HEK293 (cell line): Measurements from ENCODE around the gene RELB.

ENCODE experiments used
- CTCF ChIA-PET: fragments of 350-600 bp; formaldehyde crosslinking; extraction: SDS; loops from one replicate; lab custom pipeline; 2021; ENCODE audit warnings: antibody characterized with exemption; lab: Yijun Ruan, JAX
- POLR2A ChIA-PET: fragments of 300-600 bp; formaldehyde crosslinking; extraction: SDS; loops from one replicate; lab custom pipeline; 2020; ENCODE audit warnings: antibody characterized with exemption, inconsistent platforms; lab: Yijun Ruan, JAX
- H3K27ac ChIP-seq: fragments of 200-500 bp; sonication (Bioruptor generic); 2 replicates; pipeline ENCODE4 v1.5.1; 2014; ENCODE audit warnings: low read depth, low read length, control low read depth, inconsistent platforms; ENCODE audit errors: extremely low read depth
- H3K36me3 ChIP-seq, 2 experiments: fragments of 200-500 bp in 1 of 2; sonication (Bioruptor generic) in 1 of 2; 1 replicate in 1 of 2; 2 replicates in 1 of 2; pipeline ENCODE4 v1.5.1; 2014 to 2017; ENCODE audit warnings: inconsistent platforms in 2 of 2, low read length in 2 of 2; ENCODE audit not compliant: control insufficient read depth in 2 of 2, insufficient read depth in 1 of 2
- H3K4me1 ChIP-seq: fragments of 200-500 bp; sonication (Bioruptor generic); 2 replicates; pipeline ENCODE4 v1.5.1; 2014; ENCODE audit warnings: mild to moderate bottlenecking, low read length, inconsistent platforms; ENCODE audit not compliant: control insufficient read depth, insufficient read depth
- H3K4me3 ChIP-seq: 2 replicates; pipeline ENCODE4 v1.5.1; 2011; ENCODE audit warnings: low read depth, mild to moderate bottlenecking, control low read depth, low read length, moderate library complexity
- H3K9me3 ChIP-seq: fragments of 200-500 bp; sonication (Bioruptor generic); 2 replicates; pipeline ENCODE4 v1.5.1; 2014; ENCODE audit warnings: low read depth, low read length, inconsistent platforms; ENCODE audit not compliant: control insufficient read depth, insufficient read depth
- GLI4 ChIP-seq: fragments of 450-650 bp; formaldehyde crosslinking; IDR thresholded peaks from 2 replicates; pipeline ENCODE4 v1.5.1; 2016; ENCODE audit warnings: missing biosample characterization, missing genetic modification characterization
- GLIS2 ChIP-seq: fragments of 450-650 bp; formaldehyde crosslinking; IDR thresholded peaks from 2 replicates; pipeline ENCODE4 v1.5.1; 2016; ENCODE audit warnings: missing biosample characterization, missing genetic modification characterization
- HOXA7 ChIP-seq: sonication (generic); formaldehyde crosslinking; IDR thresholded peaks from 2 replicates; pipeline ENCODE4 v1.8.1; 2022; ENCODE audit warnings: missing genetic modification reagents, borderline replicate concordance
- KLF7 ChIP-seq: fragments of 450-650 bp; formaldehyde crosslinking; IDR thresholded peaks from 2 replicates; pipeline ENCODE4 v1.5.1; 2016; ENCODE audit warnings: missing biosample characterization, missing genetic modification characterization, borderline replicate concordance
- KLF8 ChIP-seq: fragments of 450-650 bp; formaldehyde crosslinking; IDR thresholded peaks from 2 replicates; pipeline ENCODE4 v1.5.1; 2016; ENCODE audit warnings: missing biosample characterization, missing genetic modification characterization
- PATZ1 ChIP-seq: fragments of 450-650 bp; formaldehyde crosslinking; IDR thresholded peaks from 2 replicates; pipeline ENCODE4 v1.5.1; 2016; ENCODE audit warnings: missing biosample characterization, missing genetic modification characterization
- PBX3 ChIP-seq: sonication (generic); formaldehyde crosslinking; IDR thresholded peaks from 2 replicates; pipeline ENCODE4 v1.8.1; 2022; ENCODE audit warnings: mild to moderate bottlenecking, moderate library complexity, missing genetic modification reagents
- RBAK ChIP-seq: fragments of 450-650 bp; formaldehyde crosslinking; IDR thresholded peaks from 2 replicates; pipeline ENCODE4 v1.5.1; 2016; ENCODE audit warnings: missing biosample characterization, missing genetic modification characterization
- SCRT2 ChIP-seq: fragments of 450-650 bp; formaldehyde crosslinking; IDR thresholded peaks from 2 replicates; pipeline ENCODE4 v1.5.1; 2016; ENCODE audit warnings: missing biosample characterization, missing genetic modification characterization
- ZBTB11 ChIP-seq: fragments of 450-650 bp; formaldehyde crosslinking; conservative IDR thresholded peaks from 2 replicates; pipeline ENCODE4 v1.5.1; 2016; ENCODE audit warnings: low read depth, missing biosample characterization, missing genetic modification characterization
- ZBTB20 ChIP-seq: fragments of 450-650 bp; formaldehyde crosslinking; IDR thresholded peaks from 2 replicates; pipeline ENCODE4 v1.5.1; 2016; ENCODE audit warnings: missing biosample characterization, missing genetic modification characterization
- ZFP3 ChIP-seq: fragments of 450-650 bp; formaldehyde crosslinking; IDR thresholded peaks from 2 replicates; pipeline ENCODE4 v1.5.1; 2016; ENCODE audit warnings: low read depth, missing biosample characterization, missing genetic modification characterization
- ZIC2 ChIP-seq: fragments of 450-650 bp; formaldehyde crosslinking; IDR thresholded peaks from 2 replicates; pipeline ENCODE4 v1.5.1; 2016; ENCODE audit warnings: missing biosample characterization, missing genetic modification characterization
- ZNF121 ChIP-seq: fragments of 450-650 bp; formaldehyde crosslinking; IDR thresholded peaks from 2 replicates; pipeline ENCODE4 v1.5.1; 2016; ENCODE audit warnings: missing biosample characterization, missing genetic modification characterization
- ZNF146 ChIP-seq: fragments of 450-650 bp; formaldehyde crosslinking; IDR thresholded peaks from 2 replicates; pipeline ENCODE4 v1.5.1; 2016; ENCODE audit warnings: missing biosample characterization, missing genetic modification characterization
- ZNF174 ChIP-seq: fragments of 450-650 bp; formaldehyde crosslinking; IDR thresholded peaks from 2 replicates; pipeline ENCODE4 v1.5.0; 2017; ENCODE audit warnings: missing biosample characterization, mild to moderate bottlenecking, missing genetic modification characterization
- ZNF184 ChIP-seq: fragments of 450-650 bp; IDR thresholded peaks from 2 replicates; pipeline ENCODE4 v1.5.1; 2018; ENCODE audit warnings: missing biosample characterization, mild to moderate bottlenecking, missing genetic modification characterization
- ZNF37A ChIP-seq: fragments of 450-650 bp; IDR thresholded peaks from 2 replicates; pipeline ENCODE4 v1.5.1; 2018; ENCODE audit warnings: missing biosample characterization, missing genetic modification characterization
- ZNF391 ChIP-seq: fragments of 450-650 bp; formaldehyde crosslinking; IDR thresholded peaks from 2 replicates; pipeline ENCODE4 v1.5.1; 2016; ENCODE audit warnings: low read depth, missing biosample characterization, missing genetic modification characterization, borderline replicate concordance
- ZNF404 ChIP-seq: fragments of 450-650 bp; formaldehyde crosslinking; IDR thresholded peaks from 2 replicates; pipeline ENCODE4 v1.5.1; 2017; ENCODE audit warnings: missing biosample characterization, missing genetic modification characterization
- ZNF423 ChIP-seq: fragments of 450-650 bp; formaldehyde crosslinking; IDR thresholded peaks from 2 replicates; pipeline ENCODE4 v1.5.1; 2016; ENCODE audit warnings: missing biosample characterization, missing genetic modification characterization
- ZNF48 ChIP-seq: fragments of 450-650 bp; formaldehyde crosslinking; IDR thresholded peaks from 2 replicates; pipeline ENCODE4 v1.5.1; 2016; ENCODE audit warnings: missing biosample characterization, missing genetic modification characterization
- ZNF561 ChIP-seq: fragments of 450-650 bp; IDR thresholded peaks from 2 replicates; pipeline ENCODE4 v1.5.1; 2018; ENCODE audit warnings: missing biosample characterization, missing genetic modification characterization, borderline replicate concordance
- ZNF664 ChIP-seq: fragments of 450-650 bp; formaldehyde crosslinking; IDR thresholded peaks from 2 replicates; pipeline ENCODE4 v1.5.1; 2016; ENCODE audit warnings: missing biosample characterization, missing genetic modification characterization
- ZNF76 ChIP-seq: fragments of 450-650 bp; formaldehyde crosslinking; IDR thresholded peaks from 2 replicates; pipeline ENCODE4; 2016; ENCODE audit warnings: low read depth, missing biosample characterization, missing genetic modification characterization, borderline replicate concordance
- ZSCAN30 ChIP-seq: fragments of 450-650 bp; IDR thresholded peaks from 2 replicates; pipeline ENCODE4 v1.5.1; 2018; ENCODE audit warnings: missing biosample characterization, mild to moderate bottlenecking, missing genetic modification characterization, moderate library complexity
- TF ChIP-seq, protein P1 (sequence below): fragments of 450-650 bp; formaldehyde crosslinking; IDR thresholded peaks from 2 replicates; pipeline ENCODE4 v1.5.1; 2016; ENCODE audit warnings: missing biosample characterization, missing genetic modification characterization

Gene RELB

GRCh38 chr19:45079063-45079910, 78.0 kb downstream of the RELB start, which contains the start of gene GEMIN7:
GEMIN7 (plus strand) TSS chr19:45079260; CDS start chr19:45090115, 10,855 bp downstream.
- CTCF ChIA-PET = interaction anchor here (0.6 to 2.9 kb wide), 5 partner anchors 11 to 90 kb away, joined by 3 to 13 read pairs (median 4); no protein-coding TSS in a partner anchor
- H3K4me3 ChIP-seq = peak within 1 kb of the TSS; percentile 75
- POLR2A ChIA-PET = interaction anchor here (0.6 to 3.5 kb wide), 8 partner anchors 10 to 206 kb away, joined by 3 to 45 read pairs (median 6); partner anchors contain the start of genes BLOC1S3, CLASRP, PPP1R37 and TRAPPC6A
- no peaks in the 10 kb centered on the region for H3K9me3 ChIP-seq
- peaks cover 18% of the 10 kb centered on the region for H3K4me1 ChIP-seq
- H3K27ac ChIP-seq = peak within 1 kb of the TSS; percentile 62; the same call in 1 of the 2 replicates
- H3K36me3 ChIP-seq = peaks cover 12 to 23% of the 10 kb centered on the region in 2 experiments; a peak in 2 of 3 replicates
- TF ChIP-seq ZSCAN30 (peak; percentile 99), ZNF664 (no peak), ZNF121 (0 out of 2 replicates have a peak, but pooled peaks have one; percentile 41), PBX3 (CRISPR knock-in tag) (0 out of 2 replicates have a peak, but pooled peaks have one; percentile 84), SCRT2 (peak; percentile 18; the same call in 1 of the 2 replicates), ZNF48 (tag by site-specific recombination) (no peak), ZNF174 (tag by site-specific recombination) (peak; percentile 86; the same call in 1 of the 2 replicates), ZNF76 (tag by site-specific recombination) (peak; percentile 73), KLF8 (peak; percentile 70; the same call in 1 of the 2 replicates), HOXA7 (CRISPR knock-in tag) (0 out of 2 replicates have a peak, but pooled peaks have one; percentile 28), ZNF404 (tag by site-specific recombination) (no peak), KLF7 (tag by site-specific recombination) (no peak; the same call in 1 of the 2 replicates), ZNF423 (tag by site-specific recombination) (no peak), GLI4 (0 out of 2 replicates have a peak, but pooled peaks have one; percentile 42), PATZ1 (peak; percentile 84), ZFP3 (tag by site-specific recombination) (no peak), ZNF146 (tag by site-specific recombination) (no peak), GLIS2 (tag by site-specific recombination) (peak; percentile 85), ZNF391 (tag by site-specific recombination) (0 out of 2 replicates have a peak, but pooled peaks have one; percentile 9), ZIC2 (tag by site-specific recombination) (no peak), ZBTB20 (peak; percentile 78), ZNF184 (tag by site-specific recombination) (peak; percentile 53; the same call in 1 of the 2 replicates), ZBTB11 (tag by site-specific recombination) (peak; percentile 99), ZNF561 (tag by site-specific recombination) (peak; percentile 96), RBAK (tag by site-specific recombination) (no peak), ZNF37A (tag by site-specific recombination) (0 out of 2 replicates have a peak, but pooled peaks have one; percentile 44)
- TF ChIP-seq, protein P1, sequence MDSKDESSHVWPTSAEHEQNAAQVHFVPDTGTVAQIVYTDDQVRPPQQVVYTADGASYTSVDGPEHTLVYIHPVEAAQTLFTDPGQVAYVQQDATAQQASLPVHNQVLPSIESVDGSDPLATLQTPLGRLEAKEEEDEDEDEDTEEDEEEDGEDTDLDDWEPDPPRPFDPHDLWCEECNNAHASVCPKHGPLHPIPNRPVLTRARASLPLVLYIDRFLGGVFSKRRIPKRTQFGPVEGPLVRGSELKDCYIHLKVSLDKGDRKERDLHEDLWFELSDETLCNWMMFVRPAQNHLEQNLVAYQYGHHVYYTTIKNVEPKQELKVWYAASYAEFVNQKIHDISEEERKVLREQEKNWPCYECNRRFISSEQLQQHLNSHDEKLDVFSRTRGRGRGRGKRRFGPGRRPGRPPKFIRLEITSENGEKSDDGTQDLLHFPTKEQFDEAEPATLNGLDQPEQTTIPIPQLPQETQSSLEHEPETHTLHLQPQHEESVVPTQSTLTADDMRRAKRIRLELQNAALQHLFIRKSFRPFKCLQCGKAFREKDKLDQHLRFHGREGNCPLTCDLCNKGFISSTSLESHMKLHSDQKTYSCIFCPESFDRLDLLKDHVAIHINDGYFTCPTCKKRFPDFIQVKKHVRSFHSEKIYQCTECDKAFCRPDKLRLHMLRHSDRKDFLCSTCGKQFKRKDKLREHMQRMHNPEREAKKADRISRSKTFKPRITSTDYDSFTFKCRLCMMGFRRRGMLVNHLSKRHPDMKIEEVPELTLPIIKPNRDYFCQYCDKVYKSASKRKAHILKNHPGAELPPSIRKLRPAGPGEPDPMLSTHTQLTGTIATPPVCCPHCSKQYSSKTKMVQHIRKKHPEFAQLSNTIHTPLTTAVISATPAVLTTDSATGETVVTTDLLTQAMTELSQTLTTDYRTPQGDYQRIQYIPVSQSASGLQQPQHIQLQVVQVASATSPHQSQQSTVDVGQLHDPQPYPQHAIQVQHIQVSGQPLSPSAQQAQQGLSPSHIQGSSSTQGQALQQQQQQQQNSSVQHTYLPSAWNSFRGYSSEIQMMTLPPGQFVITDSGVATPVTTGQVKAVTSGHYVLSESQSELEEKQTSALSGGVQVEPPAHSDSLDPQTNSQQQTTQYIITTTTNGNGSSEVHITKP (tag by site-specific recombination) = peak; percentile 72
